ENCODE measurements around the gene COL16A1. TPM values are rescaled to one million over a fixed set of nuclear protein-coding genes. Genes with fewer than 3 reads are reported as not detected.

The COL16A1 gene
- total RNA-seq, 4 donors from 2014 or later, result 4.3 to 11.4 (median 5.3) TPM

DNA sequence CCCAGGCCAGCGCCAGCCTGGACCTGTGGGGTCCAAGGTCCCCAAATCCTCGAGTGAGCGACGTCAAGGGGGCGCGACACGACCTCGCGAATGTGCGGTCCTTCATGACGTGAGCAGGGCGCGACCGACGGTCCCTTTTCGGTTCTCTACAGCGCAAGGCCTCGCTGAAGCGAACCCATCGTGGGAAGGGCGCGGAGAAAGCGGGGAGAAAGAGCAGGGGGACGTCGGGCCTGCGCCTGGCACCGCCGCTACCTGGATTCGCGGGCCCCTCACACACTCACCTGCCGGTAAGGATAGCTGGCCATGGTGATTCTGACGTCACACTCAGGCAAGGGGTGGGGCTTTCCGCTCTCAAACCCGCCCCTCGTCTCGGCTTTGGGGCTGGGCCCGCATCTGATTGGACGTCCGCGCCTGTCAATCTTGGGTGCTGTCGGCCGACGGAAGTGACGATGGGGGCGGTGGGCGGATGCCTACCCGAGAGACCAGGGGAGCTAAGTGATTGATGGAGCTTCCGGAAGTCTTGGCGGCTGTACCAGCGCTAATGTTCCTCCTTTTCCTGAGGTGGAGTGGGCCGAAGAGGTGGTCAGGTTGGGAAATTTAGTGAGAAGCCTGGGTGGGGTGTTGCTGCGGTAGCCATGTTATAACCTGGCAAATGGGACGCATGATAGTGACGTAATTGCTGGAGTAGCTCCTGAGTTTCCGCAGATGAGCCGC lies 59.1 kb downstream of the COL16A1 start, which contains the start of gene PEF1:
TSS of gene PEF1 (minus strand) at position 317 of the 714 bp plus-strand sequence. CDS start at position 305, 12 bp downstream.
- Histone ChIP-seq H3K4me1 (peaks cover 48 to 54% of the 10 kb centered on the region in 2 donors), H3K36me3 (no peaks in the 10 kb centered on the region), H3K9me3 (no peaks in the 10 kb centered on the region), H3K27me3 (no peaks in the 10 kb centered on the region), H3K4me3 (peak within 1 kb of the TSS; percentile 72 to 96 (median 79)), H3K27ac (peak within 1 kb of the TSS; percentile 87 to 99 (median 96))
- in situ Hi-C loops (cut with MboI; ENCODE audit: low sequenced_read_pairs in 4 of 4) (no loop called here), intact Hi-C loops (cut with DNase I; ENCODE audit: low total_unique reads) (loop anchor here (1.0 to 10.0 kb wide), 3 partner anchors 71 to 310 kb away; no protein-coding TSS in a partner anchor)
- DNase-seq, result peak; percentile 98 to 99
- TF ChIP-seq POLR2A (IDR thresholded peaks at IDR 0.05), result peak; percentile 77 to 80
- TF ChIP-seq, protein P1, sequence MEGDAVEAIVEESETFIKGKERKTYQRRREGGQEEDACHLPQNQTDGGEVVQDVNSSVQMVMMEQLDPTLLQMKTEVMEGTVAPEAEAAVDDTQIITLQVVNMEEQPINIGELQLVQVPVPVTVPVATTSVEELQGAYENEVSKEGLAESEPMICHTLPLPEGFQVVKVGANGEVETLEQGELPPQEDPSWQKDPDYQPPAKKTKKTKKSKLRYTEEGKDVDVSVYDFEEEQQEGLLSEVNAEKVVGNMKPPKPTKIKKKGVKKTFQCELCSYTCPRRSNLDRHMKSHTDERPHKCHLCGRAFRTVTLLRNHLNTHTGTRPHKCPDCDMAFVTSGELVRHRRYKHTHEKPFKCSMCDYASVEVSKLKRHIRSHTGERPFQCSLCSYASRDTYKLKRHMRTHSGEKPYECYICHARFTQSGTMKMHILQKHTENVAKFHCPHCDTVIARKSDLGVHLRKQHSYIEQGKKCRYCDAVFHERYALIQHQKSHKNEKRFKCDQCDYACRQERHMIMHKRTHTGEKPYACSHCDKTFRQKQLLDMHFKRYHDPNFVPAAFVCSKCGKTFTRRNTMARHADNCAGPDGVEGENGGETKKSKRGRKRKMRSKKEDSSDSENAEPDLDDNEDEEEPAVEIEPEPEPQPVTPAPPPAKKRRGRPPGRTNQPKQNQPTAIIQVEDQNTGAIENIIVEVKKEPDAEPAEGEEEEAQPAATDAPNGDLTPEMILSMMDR (IDR thresholded peaks at IDR 0.05 in 4 of 5, conservative IDR thresholded peaks at IDR 0.05 in 1 of 5), result peak in 2 of 5 experiments; percentile 26 to 35
- peak; percentile 87 to 90 for ATAC-seq

DNA sequence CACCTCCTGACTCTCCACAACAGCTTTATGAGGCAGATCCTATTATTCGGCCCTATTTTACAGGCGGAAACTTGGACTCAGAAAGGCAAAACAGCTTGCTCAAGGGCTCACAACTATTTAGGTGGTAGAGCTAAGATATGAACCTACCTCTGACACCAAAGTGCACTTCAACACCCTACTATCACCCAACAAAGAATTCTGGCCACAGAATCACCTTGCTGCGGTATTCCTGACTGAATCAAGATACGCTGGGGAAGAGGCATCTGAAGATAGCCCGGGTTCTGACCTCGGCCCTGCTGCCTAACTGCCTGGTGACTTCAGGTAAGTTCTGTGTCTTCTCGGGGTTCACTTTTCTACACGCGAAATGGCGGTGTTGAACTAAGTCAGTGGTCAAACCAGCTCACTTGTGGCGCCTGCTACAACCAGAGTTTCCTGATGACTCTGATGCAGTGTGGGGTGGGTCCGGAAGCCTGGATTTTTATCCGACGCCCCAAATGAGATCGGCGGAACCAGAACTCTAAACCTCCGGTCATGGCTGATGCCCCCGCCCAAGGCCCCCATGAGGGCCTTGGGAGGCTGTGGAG lies 59.7 kb downstream of the COL16A1 start:
- DNase-seq, result no peak
- intact Hi-C loops (cut with DNase I; ENCODE audit: low total_unique reads) (loop anchor here (1.0 to 10.0 kb wide), 3 partner anchors 71 to 311 kb away; no protein-coding TSS in a partner anchor), in situ Hi-C loops (cut with MboI; ENCODE audit: low sequenced_read_pairs in 4 of 4) (no loop called here)
- Histone ChIP-seq H3K36me3 (no peaks in the 10 kb centered on the region), H3K4me3 (peak overlapping the region; percentile 72 to 96 (median 79)), H3K9me3 (no peaks in the 10 kb centered on the region), H3K27ac (peak overlapping the region; percentile 87 to 99 (median 96)), H3K4me1 (peaks cover 53 to 60% of the 10 kb centered on the region in 2 donors), H3K27me3 (no peaks in the 10 kb centered on the region)
- ATAC-seq, result peak; percentile 0 to 1
- TF ChIP-seq, protein P1 (IDR thresholded peaks at IDR 0.05 in 4 of 5, conservative IDR thresholded peaks at IDR 0.05 in 1 of 5), result no peak
- TF ChIP-seq POLR2A (IDR thresholded peaks at IDR 0.05), result no peak

DNA sequence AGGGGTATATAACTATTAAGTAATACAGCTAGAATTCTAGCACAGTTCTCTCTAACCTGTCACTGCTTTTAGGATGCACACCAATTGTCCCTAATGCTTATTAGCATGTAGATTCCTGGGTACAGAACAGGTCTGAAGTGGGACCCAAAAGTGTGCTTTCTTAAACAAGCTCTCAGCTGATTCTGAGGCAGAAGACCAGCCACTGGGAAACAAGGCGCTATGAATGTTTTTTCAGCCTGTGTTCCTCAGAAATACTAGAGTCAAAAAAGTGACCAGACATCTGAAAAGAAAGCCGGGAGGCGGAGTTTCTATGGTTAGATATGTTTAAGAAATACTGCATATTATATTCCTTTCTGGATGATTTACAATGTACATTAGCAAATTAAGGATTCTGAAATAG lies 60.9 kb downstream of the COL16A1 start:
- Histone ChIP-seq H3K4me3 (peak overlapping the region in 2 of 4 donors; percentile 4 to 72), H3K27ac (peak overlapping the region; percentile 87 to 99 (median 96)), H3K4me1 (peaks cover 65 to 72% of the 10 kb centered on the region in 2 donors), H3K27me3 (no peaks in the 10 kb centered on the region), H3K9me3 (no peaks in the 10 kb centered on the region), H3K36me3 (no peaks in the 10 kb centered on the region)
- TF ChIP-seq, protein P1 (IDR thresholded peaks at IDR 0.05 in 4 of 5, conservative IDR thresholded peaks at IDR 0.05 in 1 of 5), result no peak
- TF ChIP-seq POLR2A (IDR thresholded peaks at IDR 0.05), result no peak
- in situ Hi-C loops (cut with MboI; ENCODE audit: low sequenced_read_pairs in 4 of 4), result no loop called here
- intact Hi-C loops (cut with DNase I; ENCODE audit: low total_unique reads), result loop anchor here (5.0 to 10.0 kb wide), 2 partner anchors 284 to 312 kb away; no protein-coding TSS in a partner anchor
- ATAC-seq, result no peak
- no peak for DNase-seq

DNA sequence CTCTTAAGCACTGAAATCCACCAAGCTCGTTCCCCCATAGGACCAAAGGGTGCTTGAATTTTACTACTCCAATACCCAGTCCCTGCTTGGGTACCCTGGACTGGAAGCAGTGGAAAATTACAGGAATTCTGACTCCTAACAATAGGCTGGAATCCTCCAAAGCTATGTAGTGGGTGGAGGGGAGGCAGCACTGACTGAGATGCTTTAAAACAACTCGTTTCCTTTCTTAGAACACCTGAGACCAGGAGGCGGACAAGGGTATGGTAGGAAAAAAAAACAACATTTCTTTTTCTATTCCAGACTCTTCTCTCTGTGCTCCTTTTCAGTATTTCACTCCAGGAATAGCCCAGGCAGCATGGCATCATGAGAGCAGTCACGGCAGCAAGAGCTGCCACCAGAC lies 61.5 kb downstream of the COL16A1 start:
- H3K27ac ChIP-seq, result peak overlapping the region; percentile 87 to 99 (median 96)

More for the DNA sequence above, 61.5 kb downstream of the COL16A1 start:
- DNase-seq, result no peak
- Histone ChIP-seq H3K27me3 (no peaks in the 10 kb centered on the region), H3K9me3 (no peaks in the 10 kb centered on the region), H3K4me3 (peak overlapping the region in 1 of 4 donors; percentile 4), H3K4me1 (peaks cover 70 to 75% of the 10 kb centered on the region in 2 donors), H3K36me3 (no peaks in the 10 kb centered on the region)
- in situ Hi-C loops (cut with MboI; ENCODE audit: low sequenced_read_pairs in 4 of 4), result no loop called here
- TF ChIP-seq, protein P1 (IDR thresholded peaks at IDR 0.05 in 4 of 5, conservative IDR thresholded peaks at IDR 0.05 in 1 of 5), result no peak
- TF ChIP-seq POLR2A (IDR thresholded peaks at IDR 0.05), result no peak
- intact Hi-C loops (cut with DNase I; ENCODE audit: low total_unique reads), result loop anchor here (5.0 to 10.0 kb wide), 2 partner anchors 285 to 312 kb away; no protein-coding TSS in a partner anchor
- no peak for ATAC-seq

Data from gastrocnemius medialis (tissue), 4 donors.